OCI-LY7 (cell line): ENCODE measurements around the gene R3HCC1L. TPM values are rescaled to one million over a fixed set of nuclear protein-coding genes. Genes with fewer than 3 reads are reported as not detected.

Source experiments
- BruUV-seq: library from RNA; stranded (reverse); fragments of 400-500 nt; replicated peaks from 2 replicates; lab custom pipeline; 2021; lab: Mats Ljungman, UMichigan
- CTCF ChIA-PET: fragments of 300-600 bp; sonication (Branson Sonifier 250); formaldehyde crosslinking; loops from one replicate; lab custom pipeline; 2022; ENCODE audit warnings: antibody characterized with exemption; ENCODE audit not compliant: unreplicated experiment; lab: Charles Lee
- POLR2A ChIA-PET: fragments of 300-600 bp; sonication (Branson Sonifier 250); formaldehyde crosslinking; loops from one replicate; lab custom pipeline; 2022; ENCODE audit warnings: antibody characterized with exemption; lab: Charles Lee
- DNase-seq: peaks from one replicate; pipeline ENCODE4 v3.0.0-alpha.2; 2015; ENCODE audit warnings: low spot score
- H2AFZ ChIP-seq: fragments of 200-600 bp; sonication (generic), shearing (Covaris generic); 2 replicates; pipeline ENCODE4 v1.6.1; 2014; ENCODE audit warnings: mild to moderate bottlenecking, antibody characterized with exemption, low read length, moderate library complexity
- H3K27ac ChIP-seq: fragments of 200-600 bp; sonication (generic); 2 replicates; pipeline ENCODE4 v1.5.1; 2014; ENCODE audit warnings: mixed run types, low read depth, mild to moderate bottlenecking, moderate library complexity, low read length, inconsistent platforms; ENCODE audit not compliant: poor library complexity, severe bottlenecking
- H3K36me3 ChIP-seq: fragments of 200-600 bp; sonication (generic); 2 replicates; pipeline ENCODE4 v1.6.1; 2014; ENCODE audit warnings: mild to moderate bottlenecking, antibody characterized with exemption, low read length, moderate library complexity, mixed read lengths; ENCODE audit not compliant: insufficient read depth
- H3K4me1 ChIP-seq: fragments of 200-600 bp; sonication (generic); 2 replicates; pipeline ENCODE4 v1.5.1; 2014; ENCODE audit warnings: mild to moderate bottlenecking, low read length; ENCODE audit not compliant: insufficient read depth, poor library complexity, severe bottlenecking
- H3K4me2 ChIP-seq: fragments of 200-600 bp; sonication (generic); 2 replicates; pipeline ENCODE4 v1.6.1; 2014; ENCODE audit warnings: mild to moderate bottlenecking, low read length
- H3K4me3 ChIP-seq: fragments of 200-600 bp; sonication (generic); 2 replicates; pipeline ENCODE4 v1.5.1; 2014; ENCODE audit warnings: mild to moderate bottlenecking, low read depth, low read length; ENCODE audit not compliant: poor library complexity, severe bottlenecking
- H3K79me2 ChIP-seq: fragments of 200-600 bp; sonication (generic); 2 replicates; pipeline ENCODE4 v1.6.1; 2016; ENCODE audit warnings: low read depth, mild to moderate bottlenecking, low read length, moderate library complexity, mixed read lengths; ENCODE audit not compliant: insufficient read depth
- H3K9me2 ChIP-seq: fragments of 200-600 bp; sonication (generic); 2 replicates; pipeline ENCODE4 v1.6.1; 2016; ENCODE audit warnings: mild to moderate bottlenecking, low read length, mixed read lengths; ENCODE audit not compliant: insufficient read depth
- H3K9me3 ChIP-seq: fragments of 200-600 bp; sonication (generic); 2 replicates; pipeline ENCODE4 v1.6.1; 2014; ENCODE audit warnings: mild to moderate bottlenecking, mixed run types, low read length, mixed read lengths
- H4K20me1 ChIP-seq: fragments of 200-600 bp; sonication (generic); 2 replicates; pipeline ENCODE4 v1.6.1; 2014; ENCODE audit warnings: mild to moderate bottlenecking, antibody characterized with exemption, low read length, moderate library complexity, mixed read lengths; ENCODE audit not compliant: insufficient read depth
- EZH2phosphoT487 ChIP-seq: fragments of 200-600 bp; sonication (generic); IDR thresholded peaks from 2 replicates; pipeline ENCODE4 v1.6.1; 2018; ENCODE audit warnings: low read depth, borderline replicate concordance, mild to moderate bottlenecking, mixed run types, antibody characterized with exemption, low read length, moderate library complexity, mixed read lengths
- intact Hi-C: fragments of 100-400 bp; cut with micrococcal nuclease; formaldehyde crosslinking; loops from one replicate; pipeline ENCODE4 v1.10.0; 2022; ENCODE audit not compliant: unreplicated experiment
- total RNA-seq, 2 experiments: library from RNA; depleted of rRNA in 1 of 2; stranded (reverse); fragments of >200 nt in 1 of 2; shearing (Covaris generic) in 1 of 2; gene quantifications; 2 replicates each; pipeline ENCODE4 v1.2.3, GENCODE V29; 2014 to 2022
- TF ChIP-seq, protein P1 (sequence below): fragments of 200-600 bp; sonication (generic); conservative IDR thresholded peaks from 2 replicates; pipeline ENCODE4 v1.5.1; 2014; ENCODE audit warnings: mild to moderate bottlenecking, antibody characterized with exemption, low read length, moderate library complexity, mixed read lengths

Gene R3HCC1L
- total RNA-seq, 2 experiments from 2014 or later = 38.8 to 42.0 TPM

DNA sequence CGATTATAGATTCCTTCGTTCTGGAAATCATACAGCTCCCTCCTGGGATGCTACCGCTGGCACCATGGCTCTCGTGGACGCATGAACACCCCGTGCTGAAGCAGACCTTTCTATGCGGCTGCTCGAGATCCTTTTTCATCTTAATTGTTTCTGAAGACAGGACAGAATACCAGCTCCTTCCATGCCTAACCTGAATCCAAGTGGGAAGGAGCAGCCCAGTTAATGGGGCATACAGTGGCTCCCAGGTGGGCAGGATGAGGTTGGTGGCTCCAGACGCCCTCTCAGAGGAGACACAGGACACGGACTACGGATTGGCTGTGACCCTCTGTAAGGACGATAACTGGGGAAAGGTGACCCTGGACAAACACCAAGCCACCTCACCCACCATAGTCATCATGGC lies 152.0 kb downstream of the R3HCC1L start:
- TF ChIP-seq, protein P1, sequence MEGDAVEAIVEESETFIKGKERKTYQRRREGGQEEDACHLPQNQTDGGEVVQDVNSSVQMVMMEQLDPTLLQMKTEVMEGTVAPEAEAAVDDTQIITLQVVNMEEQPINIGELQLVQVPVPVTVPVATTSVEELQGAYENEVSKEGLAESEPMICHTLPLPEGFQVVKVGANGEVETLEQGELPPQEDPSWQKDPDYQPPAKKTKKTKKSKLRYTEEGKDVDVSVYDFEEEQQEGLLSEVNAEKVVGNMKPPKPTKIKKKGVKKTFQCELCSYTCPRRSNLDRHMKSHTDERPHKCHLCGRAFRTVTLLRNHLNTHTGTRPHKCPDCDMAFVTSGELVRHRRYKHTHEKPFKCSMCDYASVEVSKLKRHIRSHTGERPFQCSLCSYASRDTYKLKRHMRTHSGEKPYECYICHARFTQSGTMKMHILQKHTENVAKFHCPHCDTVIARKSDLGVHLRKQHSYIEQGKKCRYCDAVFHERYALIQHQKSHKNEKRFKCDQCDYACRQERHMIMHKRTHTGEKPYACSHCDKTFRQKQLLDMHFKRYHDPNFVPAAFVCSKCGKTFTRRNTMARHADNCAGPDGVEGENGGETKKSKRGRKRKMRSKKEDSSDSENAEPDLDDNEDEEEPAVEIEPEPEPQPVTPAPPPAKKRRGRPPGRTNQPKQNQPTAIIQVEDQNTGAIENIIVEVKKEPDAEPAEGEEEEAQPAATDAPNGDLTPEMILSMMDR = no peak
- TF ChIP-seq EZH2phosphoT487 = no peak
- no peaks in the 10 kb centered on the region for H3K9me3 ChIP-seq
- no peak overlapping the region for H2AFZ ChIP-seq
- H4K20me1 ChIP-seq = no peaks in the 10 kb centered on the region
- intact Hi-C loops = no loop called here
- CTCF ChIA-PET = interaction anchor here (0.6 kb wide), 1 partner anchor 189 kb away, joined by 3 read pairs; no protein-coding TSS in a partner anchor
- no peaks in the 10 kb centered on the region for H3K36me3 ChIP-seq
- H3K79me2 ChIP-seq = no peaks in the 10 kb centered on the region
- no peak for DNase-seq
- no peaks in the 10 kb centered on the region for H3K4me1 ChIP-seq
- no peak overlapping the region for H3K4me2 ChIP-seq
- H3K9me2 ChIP-seq = no peaks in the 10 kb centered on the region
- BruUV-seq = no TSS peak
- H3K4me3 ChIP-seq = no peak overlapping the region
- H3K27ac ChIP-seq = no peak overlapping the region
- POLR2A ChIA-PET = no interaction called here

DNA sequence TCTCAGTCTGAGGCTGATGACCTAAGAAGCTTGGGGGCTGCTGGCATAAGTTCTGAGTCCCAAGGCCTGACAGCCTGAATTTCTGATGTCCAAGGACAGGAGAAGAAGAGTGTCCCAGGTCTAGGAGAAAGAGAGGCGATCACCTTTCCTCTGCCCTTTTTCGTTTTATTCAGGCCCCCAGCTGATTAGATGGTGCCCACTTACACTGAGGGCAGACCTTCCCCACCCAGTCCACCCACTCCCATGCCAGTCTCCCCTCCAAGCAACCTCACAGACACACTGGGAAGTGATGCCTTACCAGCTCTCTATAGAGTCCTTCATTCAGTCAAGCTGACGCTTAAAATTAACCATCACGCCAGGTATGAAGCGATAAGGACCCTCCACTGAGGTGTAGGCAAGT lies 152.9 kb downstream of the R3HCC1L start:
- Histone ChIP-seq H3K36me3 (no peaks in the 10 kb centered on the region), H4K20me1 (no peaks in the 10 kb centered on the region), H3K4me3 (no peak overlapping the region), H3K4me2 (no peak overlapping the region), H3K27ac (no peak overlapping the region), H3K4me1 (no peaks in the 10 kb centered on the region), H3K9me3 (no peaks in the 10 kb centered on the region), H3K9me2 (no peaks in the 10 kb centered on the region), H2AFZ (no peak overlapping the region), H3K79me2 (no peaks in the 10 kb centered on the region)
- CTCF ChIA-PET = no interaction called here
- no peak for DNase-seq
- intact Hi-C loops = no loop called here
- no TSS peak for BruUV-seq
- POLR2A ChIA-PET = no interaction called here
- TF ChIP-seq EZH2phosphoT487 = no peak
- TF ChIP-seq, protein P1 = no peak

DNA sequence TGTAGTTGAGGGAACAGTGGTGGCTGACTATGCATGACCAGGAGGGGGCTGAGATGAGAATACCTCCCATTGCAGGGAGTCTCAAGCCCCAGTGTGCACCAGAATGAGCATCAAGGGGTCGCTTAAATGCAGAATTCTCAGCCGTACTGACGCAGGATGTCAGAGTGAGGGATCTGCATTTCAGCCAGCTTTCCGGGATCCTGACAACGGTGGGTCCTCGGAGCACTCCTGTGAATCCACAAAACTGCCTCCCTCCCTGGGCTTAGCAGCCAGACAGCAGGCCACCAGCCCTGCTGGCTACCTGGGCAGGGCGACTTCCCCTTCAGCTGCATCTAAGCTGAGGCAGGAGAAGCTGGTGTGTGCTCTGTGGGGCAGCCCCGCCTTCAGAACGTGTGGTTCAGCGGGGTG lies 155.3 kb downstream of the R3HCC1L start:
- intact Hi-C loops = no loop called here
- H3K79me2 ChIP-seq = no peaks in the 10 kb centered on the region
- H3K36me3 ChIP-seq = no peaks in the 10 kb centered on the region
- no peak overlapping the region for H3K27ac ChIP-seq
- ChIA-PET CTCF (interaction anchor here (0.5 kb wide), 1 partner anchor 386 kb away, joined by 3 read pairs; no protein-coding TSS in a partner anchor), POLR2A (no interaction called here)
- no peak for TF ChIP-seq EZH2phosphoT487
- TF ChIP-seq, protein P1 = no peak
- H4K20me1 ChIP-seq = no peaks in the 10 kb centered on the region
- no peaks in the 10 kb centered on the region for H3K4me1 ChIP-seq
- no peaks in the 10 kb centered on the region for H3K9me2 ChIP-seq
- no peak overlapping the region for H3K4me2 ChIP-seq
- H2AFZ ChIP-seq = no peak overlapping the region
- no peaks in the 10 kb centered on the region for H3K9me3 ChIP-seq
- no TSS peak for BruUV-seq
- DNase-seq = no peak
- H3K4me3 ChIP-seq = no peak overlapping the region
